ENCODE results near the gene MAEL. TPM values are rescaled to one million over a fixed set of nuclear protein-coding genes. Genes with fewer than 3 reads are reported as not detected.

MAEL gene
- total and polyA plus RNA-seq, 2 of the 8 experiments (the other 6 are each of a cell fraction or from before 2014, with no cell fraction given) = 0.03 TPM; not detected in 1

DNA sequence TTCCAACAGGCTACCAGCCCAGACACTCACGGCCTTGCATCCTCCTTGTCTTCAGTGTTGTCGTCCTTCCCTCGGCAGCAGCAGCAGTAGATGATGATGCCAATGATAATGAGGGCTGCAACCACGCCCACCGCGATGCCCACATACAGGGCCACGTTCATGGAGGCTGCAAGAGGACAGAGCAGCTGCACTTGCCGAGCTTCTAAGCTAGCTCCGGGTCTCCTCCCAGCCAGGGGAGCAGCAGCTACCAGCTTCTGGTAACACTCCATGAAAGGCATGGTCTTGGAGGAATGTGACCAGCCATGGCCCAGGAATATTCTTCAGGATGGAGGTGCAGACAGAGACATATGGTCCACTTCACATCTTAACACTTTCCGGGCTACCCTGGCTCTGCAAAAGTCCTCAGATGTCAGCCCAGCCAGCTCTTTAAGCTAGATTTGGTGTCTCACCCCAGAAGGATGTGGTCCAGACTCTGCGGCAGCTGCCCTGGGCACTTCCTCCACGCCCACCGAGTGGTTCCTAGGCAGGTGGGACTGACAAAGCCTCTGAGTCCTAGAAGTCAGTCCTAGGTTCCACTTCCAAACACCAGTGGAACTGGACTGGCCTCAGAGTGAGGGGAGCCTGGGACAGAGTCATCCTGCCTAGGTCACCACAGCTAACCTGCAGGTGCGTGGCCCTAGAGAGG, 66.0 kb downstream of the MAEL start (continued):
- TF ChIP-seq GTF2F1 (IDR thresholded peaks at IDR 0.05; ENCODE audit: borderline replicate concordance, low read depth, low read length) (no peak), FOSL1 (IDR thresholded peaks at IDR 0.05; ENCODE audit: insufficient read depth, low read depth, low read length) (no peak), YY1 (IDR thresholded peaks at IDR 0.05; ENCODE audit: low read depth, low read length) (no peak), RFX5 (IDR thresholded peaks at IDR 0.05; ENCODE audit: borderline replicate concordance, low read depth, low read length) (no peak), HDAC2 (IDR thresholded peaks at IDR 0.05; ENCODE audit: borderline replicate concordance in 1 of 2, low read depth in 2 of 2, low read length in 2 of 2) (no peak), SRF (IDR thresholded peaks at IDR 0.05; ENCODE audit: low read depth, low read length) (no peak), SIN3A (conservative IDR thresholded peaks at IDR 0.05 in 1 of 2, IDR thresholded peaks at IDR 0.05 in 1 of 2; ENCODE audit: low read depth in 1 of 2, low read length in 2 of 2) (no peak), POLR2A (IDR thresholded peaks at IDR 0.05; ENCODE audit: control extremely low read depth in 1 of 2, low read depth in 2 of 2, low read length in 2 of 2) (no peak), RAD21 (IDR thresholded peaks at IDR 0.05 in 1 of 2, conservative IDR thresholded peaks at IDR 0.05 in 1 of 2; ENCODE audit: low read depth in 2 of 2, low read length in 2 of 2) (no peak)
- TF ChIP-seq, protein P1, sequence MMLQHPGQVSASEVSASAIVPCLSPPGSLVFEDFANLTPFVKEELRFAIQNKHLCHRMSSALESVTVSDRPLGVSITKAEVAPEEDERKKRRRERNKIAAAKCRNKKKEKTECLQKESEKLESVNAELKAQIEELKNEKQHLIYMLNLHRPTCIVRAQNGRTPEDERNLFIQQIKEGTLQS (IDR thresholded peaks at IDR 0.05; ENCODE audit: insufficient read depth, low read depth, low read length) = no peak

All from H1 (cell line).